SH-SY5Y (cell line): ENCODE results near the gene PSMG1.

Experiments used
- GATA2 ChIP-seq: IDR thresholded peaks from 2 replicates; pipeline ENCODE4 v1.6.1; 2011; ENCODE audit warnings: mild to moderate bottlenecking, low read depth, low read length
- GATA3 ChIP-seq: IDR thresholded peaks from 2 replicates; pipeline ENCODE4 v1.6.1; 2011; ENCODE audit warnings: low read depth, mild to moderate bottlenecking, low read length, moderate library complexity

- TF ChIP-seq GATA2 (no peak), GATA3 (no peak)
Measured at GRCh38 chr21:39127506-39127905, 55.7 kb downstream of the PSMG1 start.
